Measurements from ENCODE around the gene COL26A1. TPM values are rescaled to one million over a fixed set of nuclear protein-coding genes. Genes with fewer than 3 reads are reported as not detected.

The COL26A1 gene
- polyA plus RNA-seq, 1 experiment = 0.48 TPM

DNA sequence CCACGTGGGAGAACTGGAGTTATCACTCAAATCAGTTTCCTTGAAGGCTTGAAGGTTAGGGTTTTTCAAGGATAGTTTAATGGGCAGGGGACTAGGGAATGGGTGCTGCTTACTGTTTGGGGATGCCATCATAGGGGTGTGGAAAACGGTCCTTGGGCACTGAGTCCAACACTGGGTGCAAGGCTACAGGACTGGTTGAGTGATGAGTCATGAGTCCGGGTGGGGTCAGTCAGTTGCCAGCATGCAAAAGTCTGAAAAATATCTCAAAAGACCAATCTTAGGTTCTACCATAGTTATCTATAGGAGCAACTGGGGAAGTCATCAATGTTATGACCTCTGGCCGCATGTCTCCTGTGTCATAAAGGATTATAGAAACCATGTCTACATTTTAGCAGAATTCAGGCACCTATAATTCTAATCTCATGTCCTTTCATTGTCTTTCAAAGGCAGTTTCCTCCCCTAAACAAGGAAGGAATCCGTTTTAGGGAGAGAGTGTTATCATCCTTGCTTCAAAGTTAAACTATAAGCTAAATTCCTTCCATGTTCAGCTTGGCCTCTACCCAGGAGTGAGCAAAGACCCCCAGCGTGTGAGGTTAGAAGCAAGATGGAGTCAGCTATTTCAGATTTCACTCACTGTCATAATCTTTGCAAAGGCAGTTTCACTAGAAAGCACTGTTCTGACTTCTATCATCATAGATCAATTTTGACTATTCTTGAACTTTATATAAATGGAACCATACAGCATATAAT, 94.5 kb downstream of the COL26A1 start:
- peaks cover under 1% of the 10 kb centered on the region; the same call in 1 of the 2 replicates for H3K27me3 ChIP-seq (ENCODE audit: control insufficient read depth, insufficient read depth, low read length)
- no peak for DNase-seq (ENCODE audit: low read depth)
- POLR2A ChIA-PET = interaction anchor here (0.6 kb wide), 2 partner anchors 9 to 10 kb away, joined by 3 to 7 read pairs; no protein-coding TSS in a partner anchor
- H3K4me3 ChIP-seq (ENCODE audit: low read depth, low read length) = no peak overlapping the region
- H3K36me3 ChIP-seq (ENCODE audit: control insufficient read depth, insufficient read depth, low read length) = no peaks in the 10 kb centered on the region
- CTCF ChIA-PET = no interaction called here
- TF ChIP-seq, protein P1, sequence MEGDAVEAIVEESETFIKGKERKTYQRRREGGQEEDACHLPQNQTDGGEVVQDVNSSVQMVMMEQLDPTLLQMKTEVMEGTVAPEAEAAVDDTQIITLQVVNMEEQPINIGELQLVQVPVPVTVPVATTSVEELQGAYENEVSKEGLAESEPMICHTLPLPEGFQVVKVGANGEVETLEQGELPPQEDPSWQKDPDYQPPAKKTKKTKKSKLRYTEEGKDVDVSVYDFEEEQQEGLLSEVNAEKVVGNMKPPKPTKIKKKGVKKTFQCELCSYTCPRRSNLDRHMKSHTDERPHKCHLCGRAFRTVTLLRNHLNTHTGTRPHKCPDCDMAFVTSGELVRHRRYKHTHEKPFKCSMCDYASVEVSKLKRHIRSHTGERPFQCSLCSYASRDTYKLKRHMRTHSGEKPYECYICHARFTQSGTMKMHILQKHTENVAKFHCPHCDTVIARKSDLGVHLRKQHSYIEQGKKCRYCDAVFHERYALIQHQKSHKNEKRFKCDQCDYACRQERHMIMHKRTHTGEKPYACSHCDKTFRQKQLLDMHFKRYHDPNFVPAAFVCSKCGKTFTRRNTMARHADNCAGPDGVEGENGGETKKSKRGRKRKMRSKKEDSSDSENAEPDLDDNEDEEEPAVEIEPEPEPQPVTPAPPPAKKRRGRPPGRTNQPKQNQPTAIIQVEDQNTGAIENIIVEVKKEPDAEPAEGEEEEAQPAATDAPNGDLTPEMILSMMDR (IDR thresholded peaks at IDR 0.05; ENCODE audit: insufficient read depth, low read depth, low read length) = no peak

DNA sequence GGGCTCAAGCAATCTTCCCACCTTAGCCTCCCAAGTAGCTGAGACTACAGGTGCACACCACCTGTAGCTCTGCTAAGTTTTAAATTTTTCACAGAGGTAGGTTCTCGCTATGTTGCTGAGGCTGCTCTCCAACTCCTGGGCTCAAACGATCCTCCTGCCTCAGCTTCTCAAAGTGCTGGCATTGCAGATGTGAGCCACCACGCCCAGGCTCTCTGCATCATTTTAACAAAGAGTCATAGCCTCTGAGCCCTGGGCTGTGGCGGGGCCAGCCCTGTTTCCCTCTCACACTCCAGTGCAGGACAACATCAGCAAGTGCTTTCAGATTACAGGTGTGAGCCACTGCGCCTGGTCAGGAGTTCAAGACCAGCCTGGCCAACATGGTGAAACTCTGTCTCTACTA, 102.5 kb downstream of the COL26A1 start:
- TF ChIP-seq, protein P1 (IDR thresholded peaks at IDR 0.05; ENCODE audit: insufficient read depth, low read depth, low read length) = no peak
- no peak overlapping the region for H3K4me3 ChIP-seq (ENCODE audit: low read depth, low read length)
- POLR2A ChIA-PET = interaction anchor here (0.6 kb wide), 1 partner anchor 20 kb away, joined by 4 read pairs; no protein-coding TSS in a partner anchor
- no peaks in the 10 kb centered on the region for H3K36me3 ChIP-seq (ENCODE audit: control insufficient read depth, insufficient read depth, low read length)
- DNase-seq (ENCODE audit: low read depth) = no peak
- peaks cover 2% of the 10 kb centered on the region; the same call in 1 of the 2 replicates for H3K27me3 ChIP-seq (ENCODE audit: control insufficient read depth, insufficient read depth, low read length)
- CTCF ChIA-PET = interaction anchor here (0.9 to 2.1 kb wide), 2 partner anchors 16 to 55 kb away, joined by 3 to 4 read pairs; no protein-coding TSS in a partner anchor

GRCh38 chr7:101465576-101466196, 103.0 kb downstream of the COL26A1 start:
- CTCF ChIA-PET = interaction anchor here (2.1 kb wide), 1 partner anchor 16 kb away, joined by 4 read pairs; no protein-coding TSS in a partner anchor
- peaks cover 2% of the 10 kb centered on the region; the same call in 1 of the 2 replicates for H3K27me3 ChIP-seq (ENCODE audit: control insufficient read depth, insufficient read depth, low read length)
- no peak overlapping the region for H3K4me3 ChIP-seq (ENCODE audit: low read depth, low read length)
- no peaks in the 10 kb centered on the region for H3K36me3 ChIP-seq (ENCODE audit: control insufficient read depth, insufficient read depth, low read length)
- POLR2A ChIA-PET = no interaction called here
- no peak for DNase-seq (ENCODE audit: low read depth)
- TF ChIP-seq, protein P1 (IDR thresholded peaks at IDR 0.05; ENCODE audit: insufficient read depth, low read depth, low read length) = no peak

DNA sequence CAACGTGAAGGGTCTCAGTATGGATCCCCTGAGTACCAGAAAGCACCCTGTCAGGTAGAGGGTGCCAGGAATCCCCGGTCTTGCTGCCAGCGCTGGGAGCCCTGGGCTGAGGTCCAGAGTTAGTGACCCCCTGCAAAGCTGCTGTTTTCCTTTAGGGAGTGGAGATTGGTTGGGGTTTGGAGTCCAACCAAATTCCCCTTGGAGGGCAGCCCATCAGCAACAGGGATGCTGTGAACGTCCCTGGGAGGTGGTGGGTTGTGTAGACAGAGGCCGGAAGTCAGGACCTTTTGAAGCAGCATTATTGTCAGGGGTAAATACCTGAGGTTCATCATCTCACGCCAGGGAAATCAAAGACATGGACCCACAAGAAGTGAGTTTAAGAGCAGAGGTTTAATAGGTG, 104.2 kb downstream of the COL26A1 start:
- Histone ChIP-seq H3K36me3 (ENCODE audit: control insufficient read depth, insufficient read depth, low read length) (no peaks in the 10 kb centered on the region), H3K27me3 (ENCODE audit: control insufficient read depth, insufficient read depth, low read length) (peaks cover 2% of the 10 kb centered on the region; the same call in 1 of the 2 replicates), H3K4me3 (ENCODE audit: low read depth, low read length) (no peak overlapping the region)
- TF ChIP-seq, protein P1 (IDR thresholded peaks at IDR 0.05; ENCODE audit: insufficient read depth, low read depth, low read length) = no peak
- no peak for DNase-seq (ENCODE audit: low read depth)
- ChIA-PET POLR2A (no interaction called here), CTCF (interaction anchor here (0.8 to 2.1 kb wide), 2 partner anchors 14 to 39 kb away, joined by 3 to 4 read pairs; no protein-coding TSS in a partner anchor)

All from BJ (cell line).